GM21619 (cell line): Measurements from ENCODE around the gene MAPK13.
"Not testable (repeated sequence)": the region's sequence is repeated elsewhere in the genome, so short reads cannot be mapped to it uniquely, and the experiment has no call there.

ENCODE experiments used
- ATAC-seq: cut with Tn5 transposase; IDR thresholded peaks from one replicate; pipeline ENCODE4 v1.9.1; 2021; ENCODE audit not compliant: unreplicated experiment

The MAPK13 gene

GRCh38 chr6:36126553-36127458 is 3.5 kb upstream of the MAPK13 start:
- no peak for ATAC-seq

GRCh38 chr6:36127462-36128016 is 2.8 kb upstream of the MAPK13 start:
- no peak for ATAC-seq

DNA sequence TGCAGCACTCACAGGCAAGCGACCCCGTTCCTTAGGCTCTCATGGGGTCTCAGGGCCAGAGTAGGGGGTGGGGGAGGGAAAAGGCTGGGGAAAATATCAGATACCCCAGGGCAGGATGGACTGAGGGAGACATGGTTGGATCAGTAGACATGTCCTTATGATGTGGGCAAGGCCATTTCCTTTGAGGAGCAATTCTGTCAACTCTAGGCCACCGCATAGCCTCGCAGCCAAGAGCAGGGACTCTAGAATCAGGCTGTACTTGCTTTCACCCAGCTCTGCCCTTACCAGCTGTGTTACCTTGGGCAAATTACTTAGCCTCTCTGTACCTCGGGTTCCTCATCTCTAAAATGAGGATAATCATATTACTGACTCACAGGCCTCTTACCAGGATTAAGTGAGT is 2.2 kb upstream of the MAPK13 start:
- ATAC-seq = no peak

DNA sequence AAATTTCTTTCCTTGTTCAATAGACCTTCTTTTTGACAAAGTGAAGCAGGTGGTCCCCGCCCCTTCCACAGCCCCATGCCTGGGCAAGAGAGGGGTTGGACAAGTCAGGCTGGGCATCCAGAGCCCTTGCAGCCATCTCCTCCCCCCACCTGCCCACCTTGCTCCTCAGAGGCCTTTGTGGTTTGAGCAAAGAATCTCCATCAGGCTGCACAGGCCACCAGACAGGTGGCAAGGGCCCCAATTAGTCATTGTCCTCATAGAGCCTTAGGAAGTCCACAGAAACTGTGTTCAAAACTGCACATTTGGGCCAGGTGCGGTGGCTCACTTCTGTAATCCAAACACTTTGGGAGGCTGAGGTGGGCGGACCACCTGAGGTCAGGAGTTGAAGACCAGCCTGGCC is 1.5 kb upstream of the MAPK13 start:
- ATAC-seq = no peak

DNA sequence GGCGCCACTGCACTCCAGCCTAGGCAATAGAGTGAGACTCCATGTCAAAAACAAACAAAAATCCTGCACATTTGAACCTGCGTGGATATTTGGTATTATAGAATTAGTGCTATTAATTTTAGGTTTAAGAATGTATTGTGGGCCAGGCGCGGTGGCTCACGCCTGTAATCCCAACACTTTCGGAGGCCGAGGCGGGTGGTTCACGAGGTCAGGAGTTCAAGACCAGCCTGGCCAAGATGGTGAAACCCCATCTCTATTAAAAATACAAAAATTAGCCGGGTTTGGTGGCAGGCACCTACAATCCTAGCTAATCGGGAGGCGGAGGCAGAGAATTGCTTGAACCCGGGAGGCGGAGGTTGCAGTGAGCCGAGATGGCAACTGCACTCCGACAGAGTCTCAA is 979 bp upstream of the MAPK13 start:
- ATAC-seq = not testable (repeated sequence)

GRCh38 chr6:36130667-36131510 is 576 bp downstream of the MAPK13 start:
- peak; percentile 30 for ATAC-seq

DNA sequence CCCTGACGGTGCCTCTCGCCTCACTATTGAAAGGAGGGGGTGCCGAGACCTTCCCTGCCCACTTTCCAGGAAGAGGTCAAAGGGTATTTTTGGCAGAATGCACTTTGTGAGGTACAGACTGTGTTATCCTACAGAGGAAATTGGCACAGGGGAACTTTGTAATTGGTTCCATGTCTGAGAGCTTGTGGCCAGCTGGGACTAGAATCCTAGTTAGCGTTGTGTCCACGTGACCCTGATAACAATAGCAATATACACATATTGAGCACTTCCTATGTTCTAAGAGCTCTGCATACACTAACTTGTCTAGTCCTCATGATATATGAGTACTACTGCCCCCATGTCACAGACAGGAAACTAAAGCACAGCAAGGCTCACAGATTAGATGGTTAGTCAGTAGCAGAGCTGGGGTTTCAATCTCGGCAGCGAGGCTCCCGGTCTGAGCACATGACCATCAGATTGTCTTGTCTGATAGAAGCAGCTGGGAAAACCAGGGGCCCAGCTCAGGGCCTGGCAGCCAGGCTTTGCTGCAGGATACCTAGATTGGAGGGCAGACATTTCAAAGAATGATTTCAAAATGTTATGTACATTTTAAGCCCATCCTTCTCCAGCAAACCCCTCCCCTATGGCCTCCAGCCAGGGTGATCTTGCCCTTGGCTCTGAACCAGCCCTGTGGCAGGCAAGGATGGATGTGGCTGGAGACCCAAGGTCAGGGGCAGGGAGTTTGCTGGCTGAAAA is 1.4 kb downstream of the MAPK13 start:
- peak; percentile 86 for ATAC-seq

GRCh38 chr6:36132246-36132895 is 2.1 kb downstream of the MAPK13 start:
- ATAC-seq = no peak

DNA sequence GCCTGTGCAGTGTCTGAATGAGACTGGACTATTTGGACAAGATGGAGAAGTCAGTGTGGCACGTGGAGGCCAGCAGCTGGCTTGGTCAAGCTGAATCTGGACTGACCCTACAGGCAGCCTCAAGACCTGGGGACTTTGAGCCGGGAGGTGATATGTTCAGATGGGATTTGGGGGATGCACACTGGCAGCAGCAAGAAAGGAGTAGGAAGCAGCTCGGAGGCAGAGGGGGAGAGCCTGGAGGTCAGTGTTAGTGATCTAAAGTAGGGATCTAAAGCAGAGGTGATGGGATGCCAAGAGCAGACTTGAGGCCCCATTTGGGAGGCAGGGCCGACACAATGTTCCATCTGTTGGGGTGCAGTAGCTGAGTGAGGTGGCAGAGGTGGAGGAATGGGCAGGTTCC is 2.8 kb downstream of the MAPK13 start:
- no peak for ATAC-seq

GRCh38 chr6:36133912-36134311 is 3.6 kb downstream of the MAPK13 start:
- no peak for ATAC-seq

DNA sequence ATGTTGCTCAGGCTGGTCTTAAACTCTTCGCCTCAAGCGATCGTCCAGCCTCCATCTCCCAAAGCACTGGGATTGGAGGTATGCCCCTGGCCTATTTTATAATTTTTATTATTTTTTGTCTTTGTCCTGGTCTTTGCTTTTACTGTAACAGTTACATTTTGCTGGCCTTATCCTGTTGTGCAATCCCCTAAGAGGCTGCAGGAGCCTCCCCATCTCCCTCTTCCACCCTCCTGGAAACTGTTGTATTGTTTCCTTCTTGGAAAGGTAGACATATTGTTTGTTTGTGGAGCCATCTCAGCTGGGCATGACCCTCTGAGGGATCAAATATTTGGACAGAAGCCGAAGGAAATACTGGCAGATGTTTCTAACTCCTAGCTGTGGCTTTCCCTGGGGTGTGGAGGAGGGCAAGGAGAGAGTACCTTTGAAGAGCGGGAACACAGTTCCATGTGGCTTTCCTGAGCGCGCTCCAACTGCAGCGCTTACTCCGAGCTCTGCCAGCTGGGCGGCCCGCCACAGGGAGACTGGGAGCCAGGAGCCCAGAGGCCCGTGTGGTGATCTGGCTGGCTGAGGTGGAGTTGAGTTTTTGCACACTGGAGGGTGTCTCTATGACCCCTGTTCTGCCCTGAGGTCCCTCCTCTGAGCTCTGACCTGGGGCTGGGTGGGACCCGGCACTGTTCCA is 4.9 kb downstream of the MAPK13 start:
- no peak for ATAC-seq

DNA sequence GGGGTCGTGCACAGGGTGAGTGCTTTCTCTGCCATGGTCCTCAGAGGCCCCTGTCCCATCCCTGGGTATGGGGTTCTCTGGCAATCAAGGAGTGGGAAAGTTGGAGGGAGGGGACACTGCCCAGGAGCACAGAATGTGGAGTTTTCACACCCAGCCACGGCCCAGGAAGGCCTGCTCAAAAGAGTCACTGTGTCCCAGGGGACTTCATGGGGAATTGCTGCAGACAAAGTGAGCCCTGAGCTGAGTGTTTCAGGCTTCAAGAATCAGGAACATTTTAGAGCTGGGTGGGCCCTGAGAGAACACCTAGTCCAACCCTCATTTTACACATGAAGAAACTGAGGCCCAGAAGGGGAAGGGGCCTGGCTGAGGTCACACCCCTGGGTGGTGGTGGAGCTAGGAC is 5.7 kb downstream of the MAPK13 start:
- no peak for ATAC-seq

- ATAC-seq = no peak
Measured at GRCh38 chr6:36136551-36136950, 6.2 kb downstream of the MAPK13 start.

- ATAC-seq = no peak
Measured at GRCh38 chr6:36138667-36139066, 8.4 kb downstream of the MAPK13 start.

GRCh38 chr6:36139431-36139830 is 9.1 kb downstream of the MAPK13 start:
- no peak for ATAC-seq

GRCh38 chr6:36139991-36140710 is 9.8 kb downstream of the MAPK13 start:
- no peak for ATAC-seq

GRCh38 chr6:36141091-36141490 is 10.8 kb downstream of the MAPK13 start:
- no peak for ATAC-seq

DNA sequence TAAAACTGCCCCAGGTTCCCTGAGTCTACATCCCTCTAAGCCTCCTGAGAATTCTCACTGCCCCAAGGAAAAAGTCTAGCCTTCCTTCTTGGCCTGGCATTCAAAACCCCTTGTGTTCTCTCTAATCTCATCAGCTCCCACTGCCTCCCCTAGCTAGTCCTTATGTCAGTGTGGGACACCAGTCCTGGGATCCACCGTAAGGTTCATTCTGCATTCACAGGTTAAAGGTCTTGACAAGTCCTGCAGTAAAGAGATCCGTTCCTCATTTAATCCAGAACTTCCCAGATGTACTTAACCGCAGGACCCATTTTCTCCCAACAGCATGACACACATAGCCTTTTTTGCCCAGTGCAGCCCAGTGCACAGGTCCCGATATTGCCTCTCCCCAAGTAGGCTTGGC is 11.6 kb downstream of the MAPK13 start:
- no peak for ATAC-seq
